ENCODE results near the gene LAMC1. TPM values are rescaled to one million over a fixed set of nuclear protein-coding genes. Genes with fewer than 3 reads are reported as not detected.

The LAMC1 gene
- total and polyA plus RNA-seq, 2 donors (not counting 1 experiment from before 2014, with no cell fraction given): 11.5 to 34.0 TPM

- H3K4me3 Mint-ChIP-seq: no peak overlapping the region
- no peaks in the 10 kb centered on the region for H3K79me2 ChIP-seq (ENCODE audit: control insufficient read depth, insufficient read depth, low read length)
- TF ChIP-seq, protein P1, sequence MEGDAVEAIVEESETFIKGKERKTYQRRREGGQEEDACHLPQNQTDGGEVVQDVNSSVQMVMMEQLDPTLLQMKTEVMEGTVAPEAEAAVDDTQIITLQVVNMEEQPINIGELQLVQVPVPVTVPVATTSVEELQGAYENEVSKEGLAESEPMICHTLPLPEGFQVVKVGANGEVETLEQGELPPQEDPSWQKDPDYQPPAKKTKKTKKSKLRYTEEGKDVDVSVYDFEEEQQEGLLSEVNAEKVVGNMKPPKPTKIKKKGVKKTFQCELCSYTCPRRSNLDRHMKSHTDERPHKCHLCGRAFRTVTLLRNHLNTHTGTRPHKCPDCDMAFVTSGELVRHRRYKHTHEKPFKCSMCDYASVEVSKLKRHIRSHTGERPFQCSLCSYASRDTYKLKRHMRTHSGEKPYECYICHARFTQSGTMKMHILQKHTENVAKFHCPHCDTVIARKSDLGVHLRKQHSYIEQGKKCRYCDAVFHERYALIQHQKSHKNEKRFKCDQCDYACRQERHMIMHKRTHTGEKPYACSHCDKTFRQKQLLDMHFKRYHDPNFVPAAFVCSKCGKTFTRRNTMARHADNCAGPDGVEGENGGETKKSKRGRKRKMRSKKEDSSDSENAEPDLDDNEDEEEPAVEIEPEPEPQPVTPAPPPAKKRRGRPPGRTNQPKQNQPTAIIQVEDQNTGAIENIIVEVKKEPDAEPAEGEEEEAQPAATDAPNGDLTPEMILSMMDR (IDR thresholded peaks at IDR 0.05): no peak
- no peak for TF ChIP-seq EZH2 (IDR thresholded peaks at IDR 0.05; ENCODE audit: borderline replicate concordance, insufficient read depth, low read depth, low read length, poor library complexity, severe bottlenecking)
- CTCF ChIA-PET: no interaction called here
- no peak overlapping the region for H3K27ac ChIP-seq (ENCODE audit: low read length in 2 of 2)
- intact Hi-C loops (cut with micrococcal nuclease): no loop called here
- H3K9me3 Mint-ChIP-seq (ENCODE audit: insufficient read depth): no peaks in the 10 kb centered on the region
- no peak overlapping the region for H3K4me3 ChIP-seq (ENCODE audit: control extremely low read depth in 1 of 5, extremely low read depth in 1 of 5, insufficient read depth in 1 of 5, low read depth in 2 of 5, low read length in 4 of 5)
- no peak overlapping the region for H3K4me2 ChIP-seq (replicated peaks; ENCODE audit: low read depth, low read length, poor library complexity, severe bottlenecking)
- POLR2A ChIA-PET: no interaction called here
- no peaks in the 10 kb centered on the region for H4K20me1 ChIP-seq (ENCODE audit: control insufficient read depth, insufficient read depth, low read length, poor library complexity, severe bottlenecking)
- peaks cover 5 to 11% of the 10 kb centered on the region in 2 donors for H3K4me1 ChIP-seq (ENCODE audit: control insufficient read depth in 2 of 2, insufficient read depth in 2 of 2, low read length in 2 of 2)
- 15% methylated on average over 2 of the region's 3 CpGs for WGBS (ENCODE audit: insufficient coverage)
- H3K9me3 ChIP-seq (ENCODE audit: control extremely low read depth in 1 of 3, control insufficient read depth in 2 of 3, insufficient read depth in 1 of 3, low read length in 2 of 3): no peaks in the 10 kb centered on the region
- no peak overlapping the region for H3K9ac ChIP-seq (ENCODE audit: low read length)
- H3K4me1 Mint-ChIP-seq: peaks cover 11% of the 10 kb centered on the region
- DNase-seq (no peak), ATAC-seq (ENCODE audit: low read depth) (no peak)
- no peak overlapping the region for H3K27ac Mint-ChIP-seq
- H3K27me3 ChIP-seq (replicated peaks in 1 of 4; ENCODE audit: control extremely low read depth in 1 of 4, control insufficient read depth in 3 of 4, insufficient read depth in 4 of 4, low read length in 3 of 4): peaks cover 0 to 3% (median 0%) of the 10 kb centered on the region in 4 experiments
- no peaks in the 10 kb centered on the region for H3K27me3 Mint-ChIP-seq
- H2AFZ ChIP-seq (ENCODE audit: insufficient read depth, low read depth, low read length, poor library complexity, severe bottlenecking): no peak overlapping the region
- no peaks in the 10 kb centered on the region for H3K36me3 ChIP-seq (replicated peaks in 1 of 2; ENCODE audit: control extremely low read depth in 1 of 2, control insufficient read depth in 1 of 2, extremely low read depth in 1 of 2, insufficient read depth in 2 of 2, low read length in 1 of 2)
These were observed 157.0 kb downstream of the LAMC1 start for GRCh38 chr1:183180218-183180617.

DNA sequence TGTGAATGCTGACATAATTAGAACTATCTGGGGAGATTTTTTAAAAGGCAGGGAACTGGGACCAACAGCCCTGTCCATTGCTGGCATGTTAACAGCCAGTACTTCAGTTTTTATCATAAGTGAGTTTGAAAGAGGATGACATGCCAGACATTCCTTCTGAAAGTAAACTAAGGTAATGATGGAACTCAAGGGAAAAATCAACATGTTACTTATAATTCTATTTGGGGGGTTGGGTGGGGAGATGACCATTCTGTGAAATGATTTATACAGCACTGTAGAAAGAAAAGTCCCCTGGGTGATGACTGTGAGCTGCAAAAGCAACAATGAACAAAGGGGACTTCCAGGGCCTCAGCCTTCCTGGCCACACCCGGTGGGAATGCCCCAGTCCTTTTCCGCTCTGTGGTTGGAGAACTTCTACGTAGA is 157.4 kb downstream of the LAMC1 start:
- ChIA-PET POLR2A (no interaction called here), CTCF (no interaction called here)

More for the DNA sequence above, 157.4 kb downstream of the LAMC1 start:
- Histone ChIP-seq H3K4me1 (ENCODE audit: control insufficient read depth in 2 of 2, insufficient read depth in 2 of 2, low read length in 2 of 2) (peaks cover 5 to 11% of the 10 kb centered on the region in 2 donors), H2AFZ (ENCODE audit: insufficient read depth, low read depth, low read length, poor library complexity, severe bottlenecking) (no peak overlapping the region), H4K20me1 (ENCODE audit: control insufficient read depth, insufficient read depth, low read length, poor library complexity, severe bottlenecking) (no peaks in the 10 kb centered on the region), H3K4me2 (replicated peaks; ENCODE audit: low read depth, low read length, poor library complexity, severe bottlenecking) (no peak overlapping the region), H3K27ac (ENCODE audit: low read length in 2 of 2) (no peak overlapping the region), H3K9me3 (ENCODE audit: control extremely low read depth in 1 of 3, control insufficient read depth in 2 of 3, insufficient read depth in 1 of 3, low read length in 2 of 3) (no peaks in the 10 kb centered on the region), H3K9ac (ENCODE audit: low read length) (no peak overlapping the region), H3K79me2 (ENCODE audit: control insufficient read depth, insufficient read depth, low read length) (no peaks in the 10 kb centered on the region), H3K27me3 (replicated peaks in 1 of 4; ENCODE audit: control extremely low read depth in 1 of 4, control insufficient read depth in 3 of 4, insufficient read depth in 4 of 4, low read length in 3 of 4) (peaks cover 0 to 6% (median 0%) of the 10 kb centered on the region in 4 experiments), H3K4me3 (ENCODE audit: control extremely low read depth in 1 of 5, extremely low read depth in 1 of 5, insufficient read depth in 1 of 5, low read depth in 2 of 5, low read length in 4 of 5) (no peak overlapping the region), H3K36me3 (replicated peaks in 1 of 2; ENCODE audit: control extremely low read depth in 1 of 2, control insufficient read depth in 1 of 2, extremely low read depth in 1 of 2, insufficient read depth in 2 of 2, low read length in 1 of 2) (no peaks in the 10 kb centered on the region)
- WGBS (ENCODE audit: insufficient coverage): no CpG with 5 or more reads among the region's 3 CpGs
- Mint-ChIP-seq H3K27ac (no peak overlapping the region), H3K9me3 (ENCODE audit: insufficient read depth) (no peaks in the 10 kb centered on the region), H3K4me1 (peaks cover 11% of the 10 kb centered on the region), H3K4me3 (no peak overlapping the region), H3K27me3 (peaks cover 3% of the 10 kb centered on the region)
- ATAC-seq (ENCODE audit: low read depth): peak; percentile 24
- TF ChIP-seq EZH2 (IDR thresholded peaks at IDR 0.05; ENCODE audit: borderline replicate concordance, insufficient read depth, low read depth, low read length, poor library complexity, severe bottlenecking): no peak
- TF ChIP-seq, protein P1 (IDR thresholded peaks at IDR 0.05): no peak
- intact Hi-C loops (cut with micrococcal nuclease): no loop called here
- peak; percentile 24 for DNase-seq

All from B cell (primary cell).